ENCODE measurements around the gene LAMA3.

The LAMA3 gene

DNA sequence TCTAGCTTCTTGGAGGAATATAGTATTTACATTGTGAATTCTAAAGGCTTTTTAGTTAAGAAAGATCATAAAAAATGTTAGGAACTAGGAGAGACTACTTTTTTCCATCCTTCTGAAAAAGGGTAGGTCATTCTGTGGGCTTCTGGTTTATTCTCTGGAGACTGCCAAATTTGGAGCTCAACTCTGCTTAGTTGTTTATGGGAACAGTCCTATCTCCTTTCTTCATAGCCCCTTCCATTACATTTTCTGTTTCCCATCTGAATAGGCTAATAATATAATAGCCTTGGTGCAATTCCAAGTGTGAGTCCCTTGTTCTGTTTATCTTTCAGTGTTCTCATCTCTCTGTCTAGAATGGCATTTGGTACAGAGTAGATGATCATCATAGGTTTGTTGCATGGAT lies 15.6 kb downstream of the LAMA3 start:
- H3K4me3 ChIP-seq (ENCODE audit: low read depth, low read length) = no peak overlapping the region
- H3K36me3 ChIP-seq (ENCODE audit: control insufficient read depth in 2 of 2, insufficient read depth in 1 of 2, low read length in 2 of 2) = no peaks in the 10 kb centered on the region
- H3K4me1 ChIP-seq (ENCODE audit: control insufficient read depth, insufficient read depth, low read length) = no peaks in the 10 kb centered on the region
- ChIA-PET CTCF (interaction anchor here (1.0 to 5.4 kb wide), 7 partner anchors 10 to 206 kb away, joined by 3 to 122 read pairs (median 10); no protein-coding TSS in a partner anchor), POLR2A (no interaction called here)
- TF ChIP-seq ZNF658 (tag by site-specific recombination; IDR thresholded peaks at IDR 0.05) (no peak), ZNF2 (tag by site-specific recombination; IDR thresholded peaks at IDR 0.05) (no peak), BCL11A (tag by site-specific recombination; IDR thresholded peaks at IDR 0.05; ENCODE audit: low read depth) (no peak), ZNF175 (tag by site-specific recombination; IDR thresholded peaks at IDR 0.05) (no peak), ZNF621 (tag by site-specific recombination; IDR thresholded peaks at IDR 0.05) (no peak), ZNF514 (tag by site-specific recombination; IDR thresholded peaks at IDR 0.05) (no peak), ZNF600 (tag by site-specific recombination; IDR thresholded peaks at IDR 0.05) (no peak), MEIS1 (CRISPR knock-in tag; IDR thresholded peaks at IDR 0.05; ENCODE audit: borderline replicate concordance) (no peak), SALL2 (tag by site-specific recombination; IDR thresholded peaks at IDR 0.05; ENCODE audit: borderline replicate concordance) (no peak), ZNF423 (tag by site-specific recombination; IDR thresholded peaks at IDR 0.05) (no peak)
- TF ChIP-seq, protein P1, sequence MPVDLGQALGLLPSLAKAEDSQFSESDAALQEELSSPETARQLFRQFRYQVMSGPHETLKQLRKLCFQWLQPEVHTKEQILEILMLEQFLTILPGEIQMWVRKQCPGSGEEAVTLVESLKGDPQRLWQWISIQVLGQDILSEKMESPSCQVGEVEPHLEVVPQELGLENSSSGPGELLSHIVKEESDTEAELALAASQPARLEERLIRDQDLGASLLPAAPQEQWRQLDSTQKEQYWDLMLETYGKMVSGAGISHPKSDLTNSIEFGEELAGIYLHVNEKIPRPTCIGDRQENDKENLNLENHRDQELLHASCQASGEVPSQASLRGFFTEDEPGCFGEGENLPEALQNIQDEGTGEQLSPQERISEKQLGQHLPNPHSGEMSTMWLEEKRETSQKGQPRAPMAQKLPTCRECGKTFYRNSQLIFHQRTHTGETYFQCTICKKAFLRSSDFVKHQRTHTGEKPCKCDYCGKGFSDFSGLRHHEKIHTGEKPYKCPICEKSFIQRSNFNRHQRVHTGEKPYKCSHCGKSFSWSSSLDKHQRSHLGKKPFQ (tag by site-specific recombination; IDR thresholded peaks at IDR 0.05) = no peak
- TF ChIP-seq, protein P2, sequence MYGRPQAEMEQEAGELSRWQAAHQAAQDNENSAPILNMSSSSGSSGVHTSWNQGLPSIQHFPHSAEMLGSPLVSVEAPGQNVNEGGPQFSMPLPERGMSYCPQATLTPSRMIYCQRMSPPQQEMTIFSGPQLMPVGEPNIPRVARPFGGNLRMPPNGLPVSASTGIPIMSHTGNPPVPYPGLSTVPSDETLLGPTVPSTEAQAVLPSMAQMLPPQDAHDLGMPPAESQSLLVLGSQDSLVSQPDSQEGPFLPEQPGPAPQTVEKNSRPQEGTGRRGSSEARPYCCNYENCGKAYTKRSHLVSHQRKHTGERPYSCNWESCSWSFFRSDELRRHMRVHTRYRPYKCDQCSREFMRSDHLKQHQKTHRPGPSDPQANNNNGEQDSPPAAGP (tag by site-specific recombination; IDR thresholded peaks at IDR 0.05) = no peak
- H3K9me3 ChIP-seq (ENCODE audit: control insufficient read depth, insufficient read depth, low read depth, low read length) = no peaks in the 10 kb centered on the region
- no peak overlapping the region for H3K27ac ChIP-seq (ENCODE audit: extremely low read depth, low read depth, low read length)

DNA sequence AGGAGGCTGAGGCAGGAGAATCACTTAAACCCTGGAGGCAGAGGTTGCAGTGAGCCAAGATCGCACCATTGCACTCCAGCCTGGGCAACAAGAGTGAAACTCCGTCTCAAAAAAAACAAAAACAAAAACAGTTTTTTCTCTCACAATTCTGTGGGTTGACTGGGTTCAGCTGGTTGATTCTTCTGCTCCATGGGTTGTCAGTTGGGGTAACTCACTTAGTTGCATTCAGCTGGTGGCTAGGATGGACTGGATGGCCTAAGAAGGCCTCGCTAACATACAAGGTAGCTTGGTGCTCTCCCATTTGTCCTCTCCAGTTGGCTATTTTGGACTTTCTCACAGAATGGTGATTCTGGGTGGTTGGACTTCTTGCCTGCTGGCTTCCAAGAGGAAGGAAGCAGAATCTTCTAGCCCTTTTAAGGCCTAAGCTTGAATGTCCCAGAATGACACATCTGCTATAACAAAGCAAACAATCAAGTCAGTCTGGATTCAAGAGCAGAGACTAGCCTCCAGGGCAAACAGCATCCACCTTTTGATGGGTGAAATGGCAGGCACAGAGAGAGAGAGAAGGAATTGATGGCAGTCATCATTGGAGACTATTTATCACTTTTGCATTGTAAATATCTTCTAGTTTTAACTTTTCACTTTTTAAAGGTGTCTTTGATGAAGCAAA lies 17.9 kb downstream of the LAMA3 start:
- POLR2A ChIA-PET = no interaction called here
- CTCF ChIA-PET = interaction anchor here (0.6 to 0.7 kb wide), 2 partner anchors 208 to 369 kb away, joined by 3 to 5 read pairs; no protein-coding TSS in a partner anchor
- Histone ChIP-seq H3K4me3 (ENCODE audit: low read depth, low read length) (no peak overlapping the region), H3K27ac (ENCODE audit: extremely low read depth, low read depth, low read length) (no peak overlapping the region), H3K9me3 (ENCODE audit: control insufficient read depth, insufficient read depth, low read depth, low read length) (no peaks in the 10 kb centered on the region), H3K4me1 (ENCODE audit: control insufficient read depth, insufficient read depth, low read length) (no peaks in the 10 kb centered on the region), H3K36me3 (ENCODE audit: control insufficient read depth in 2 of 2, insufficient read depth in 1 of 2, low read length in 2 of 2) (no peaks in the 10 kb centered on the region)
- TF ChIP-seq ZBTB26 (tag by site-specific recombination; optimal IDR thresholded peaks at IDR 0.05) (no peak), ZNF169 (tag by site-specific recombination; IDR thresholded peaks at IDR 0.05) (no peak), SETDB1 (IDR thresholded peaks at IDR 0.05; ENCODE audit: insufficient read length, low read length) (peak; percentile 38), ZNF426 (tag by site-specific recombination; IDR thresholded peaks at IDR 0.05) (no peak)

- no peaks in the 10 kb centered on the region; a peak in 1 of 3 replicates for H3K36me3 ChIP-seq (ENCODE audit: control insufficient read depth in 2 of 2, insufficient read depth in 1 of 2, low read length in 2 of 2)
- H3K4me1 ChIP-seq (ENCODE audit: control insufficient read depth, insufficient read depth, low read length) = no peaks in the 10 kb centered on the region
- no peaks in the 10 kb centered on the region for H3K9me3 ChIP-seq (ENCODE audit: control insufficient read depth, insufficient read depth, low read depth, low read length)
- no peak for TF ChIP-seq ZBTB49 (tag by site-specific recombination; IDR thresholded peaks at IDR 0.05; ENCODE audit: low read depth)
- TF ChIP-seq, protein P3, sequence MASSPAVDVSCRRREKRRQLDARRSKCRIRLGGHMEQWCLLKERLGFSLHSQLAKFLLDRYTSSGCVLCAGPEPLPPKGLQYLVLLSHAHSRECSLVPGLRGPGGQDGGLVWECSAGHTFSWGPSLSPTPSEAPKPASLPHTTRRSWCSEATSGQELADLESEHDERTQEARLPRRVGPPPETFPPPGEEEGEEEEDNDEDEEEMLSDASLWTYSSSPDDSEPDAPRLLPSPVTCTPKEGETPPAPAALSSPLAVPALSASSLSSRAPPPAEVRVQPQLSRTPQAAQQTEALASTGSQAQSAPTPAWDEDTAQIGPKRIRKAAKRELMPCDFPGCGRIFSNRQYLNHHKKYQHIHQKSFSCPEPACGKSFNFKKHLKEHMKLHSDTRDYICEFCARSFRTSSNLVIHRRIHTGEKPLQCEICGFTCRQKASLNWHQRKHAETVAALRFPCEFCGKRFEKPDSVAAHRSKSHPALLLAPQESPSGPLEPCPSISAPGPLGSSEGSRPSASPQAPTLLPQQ (tag by site-specific recombination; IDR thresholded peaks at IDR 0.05) = peak; percentile 67; the same call in 1 of the 2 replicates
- ChIA-PET POLR2A (no interaction called here), CTCF (interaction anchor here (0.5 to 3.0 kb wide), 9 partner anchors 8 to 212 kb away, joined by 3 to 16 read pairs (median 3); no protein-coding TSS in a partner anchor)
- no peak overlapping the region for H3K27ac ChIP-seq (ENCODE audit: extremely low read depth, low read depth, low read length)
- H3K4me3 ChIP-seq (ENCODE audit: low read depth, low read length) = no peak overlapping the region
These were observed 20.8 kb downstream of the LAMA3 start for GRCh38 chr18:23710068-23710527.
